ENCODE measurements around the gene MIA3.

GRCh38 chr1:222618880-222619596, 1.1 kb downstream of the MIA3 start:
- TF ChIP-seq GMEB1 (CRISPR knock-in tag; IDR thresholded peaks at IDR 0.05) (no peak), JUNB (CRISPR knock-in tag; conservative IDR thresholded peaks at IDR 0.05) (no peak), STAT6 (CRISPR knock-in tag; IDR thresholded peaks at IDR 0.05) (0 out of 2 replicates have a peak, but pooled peaks have one; percentile 74), SMC3 (conservative IDR thresholded peaks at IDR 0.05; ENCODE audit: insufficient read depth, low read depth, low read length) (no peak), EZH2 (IDR thresholded peaks at IDR 0.05; ENCODE audit: borderline replicate concordance, low read depth, low read length) (no peak), YY1 (IDR thresholded peaks at IDR 0.05; ENCODE audit: borderline replicate concordance in 1 of 3, control insufficient read depth in 1 of 3, extremely low read depth in 1 of 3, insufficient read depth in 3 of 3, insufficient read length in 1 of 3, insufficient replicate concordance in 2 of 3, low read depth in 1 of 3, low read length in 2 of 3) (no peak), MYNN (IDR thresholded peaks at IDR 0.05) (no peak), MYNN (CRISPR knock-in tag; IDR thresholded peaks at IDR 0.05) (no peak), POLR2A (conservative IDR thresholded peaks at IDR 0.05) (no peak), CEBPB (tag; IDR thresholded peaks at IDR 0.05) (peak; percentile 57), MAX (CRISPR knock-in tag; IDR thresholded peaks at IDR 0.05) (no peak), ZBTB33 (CRISPR knock-in tag; IDR thresholded peaks at IDR 0.05) (no peak), DIDO1 (tag; IDR thresholded peaks at IDR 0.05; ENCODE audit: low read depth) (no peak)
